ENCODE measurements around the gene DIPK2B. TPM values are rescaled to one million over a fixed set of nuclear protein-coding genes. Genes with fewer than 3 reads are reported as not detected.

The DIPK2B gene
- total and polyA plus RNA-seq, 7 donors, result 7.3 to 19.4 (median 14.0) TPM

DNA sequence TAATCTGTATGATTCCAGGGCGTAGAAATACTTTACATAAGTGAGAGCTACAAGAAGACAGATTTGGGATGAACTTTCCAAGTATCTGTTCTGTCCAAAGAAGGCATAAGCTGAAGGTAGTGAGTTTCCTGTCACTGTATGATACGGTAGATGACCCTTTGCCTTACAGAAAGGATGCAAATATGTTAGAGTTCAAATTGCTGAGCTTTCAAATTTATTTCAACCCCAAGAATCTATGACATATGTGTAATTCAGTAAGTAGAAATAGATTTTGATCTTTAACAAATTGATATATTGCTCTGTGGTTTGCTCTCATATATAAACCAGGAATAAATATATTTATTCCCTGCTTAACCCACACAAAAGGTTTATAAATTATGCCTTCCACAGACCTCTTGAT, 16.5 kb downstream of the DIPK2B start:
- ATAC-seq (no peak), DNase-seq (no peak)
- Histone ChIP-seq H3K4me3 (no peak overlapping the region), H3K27me3 (ENCODE audit: insufficient read depth in 3 of 3, low read length in 2 of 3) (no peaks in the 10 kb centered on the region), H3K4me1 (no peaks in the 10 kb centered on the region), H3K36me3 (ENCODE audit: insufficient read depth in 1 of 2, low read depth in 1 of 2) (no peaks in the 10 kb centered on the region), H3K9me3 (no peaks in the 10 kb centered on the region), H3K27ac (no peak overlapping the region)
- intact Hi-C loops (cut with DNase I), result loop anchor here in 1 of 2 donors (10.0 kb wide), 1 partner anchor 571 kb away; no protein-coding TSS in a partner anchor
- WGBS, 3 donors, result 81 to 86% (median 83%) methylated on average over 2 of the region's 2 CpGs
- TF ChIP-seq, protein P1, sequence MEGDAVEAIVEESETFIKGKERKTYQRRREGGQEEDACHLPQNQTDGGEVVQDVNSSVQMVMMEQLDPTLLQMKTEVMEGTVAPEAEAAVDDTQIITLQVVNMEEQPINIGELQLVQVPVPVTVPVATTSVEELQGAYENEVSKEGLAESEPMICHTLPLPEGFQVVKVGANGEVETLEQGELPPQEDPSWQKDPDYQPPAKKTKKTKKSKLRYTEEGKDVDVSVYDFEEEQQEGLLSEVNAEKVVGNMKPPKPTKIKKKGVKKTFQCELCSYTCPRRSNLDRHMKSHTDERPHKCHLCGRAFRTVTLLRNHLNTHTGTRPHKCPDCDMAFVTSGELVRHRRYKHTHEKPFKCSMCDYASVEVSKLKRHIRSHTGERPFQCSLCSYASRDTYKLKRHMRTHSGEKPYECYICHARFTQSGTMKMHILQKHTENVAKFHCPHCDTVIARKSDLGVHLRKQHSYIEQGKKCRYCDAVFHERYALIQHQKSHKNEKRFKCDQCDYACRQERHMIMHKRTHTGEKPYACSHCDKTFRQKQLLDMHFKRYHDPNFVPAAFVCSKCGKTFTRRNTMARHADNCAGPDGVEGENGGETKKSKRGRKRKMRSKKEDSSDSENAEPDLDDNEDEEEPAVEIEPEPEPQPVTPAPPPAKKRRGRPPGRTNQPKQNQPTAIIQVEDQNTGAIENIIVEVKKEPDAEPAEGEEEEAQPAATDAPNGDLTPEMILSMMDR (IDR thresholded peaks at IDR 0.05), result no peak

DNA sequence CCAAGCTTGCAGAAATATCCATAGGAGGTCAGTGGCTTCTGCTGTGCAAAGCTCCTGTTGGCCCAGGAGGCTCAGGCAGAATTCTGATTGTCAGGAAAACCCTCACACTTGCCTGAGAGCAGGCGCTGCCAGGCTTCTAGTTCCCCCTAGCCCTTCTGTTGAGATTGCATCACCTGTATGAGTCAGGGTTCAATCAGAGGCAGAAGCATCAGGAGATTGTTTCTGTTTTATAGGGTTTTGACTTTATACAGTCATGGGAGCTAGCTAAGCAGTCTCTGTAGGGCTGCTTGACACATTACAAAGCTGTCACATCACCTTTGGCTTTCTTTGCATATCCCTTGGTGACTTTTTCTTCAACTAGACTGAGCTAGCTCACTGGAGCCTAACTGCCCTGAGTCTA, 27.8 kb downstream of the DIPK2B start:
- H3K4me1 ChIP-seq, result no peaks in the 10 kb centered on the region
- WGBS, 3 donors, result 50 to 73% (median 69%) methylated on average over 1 of the region's 1 CpG
- no peaks in the 10 kb centered on the region for H3K36me3 ChIP-seq (ENCODE audit: insufficient read depth in 1 of 2, low read depth in 1 of 2)

DNA sequence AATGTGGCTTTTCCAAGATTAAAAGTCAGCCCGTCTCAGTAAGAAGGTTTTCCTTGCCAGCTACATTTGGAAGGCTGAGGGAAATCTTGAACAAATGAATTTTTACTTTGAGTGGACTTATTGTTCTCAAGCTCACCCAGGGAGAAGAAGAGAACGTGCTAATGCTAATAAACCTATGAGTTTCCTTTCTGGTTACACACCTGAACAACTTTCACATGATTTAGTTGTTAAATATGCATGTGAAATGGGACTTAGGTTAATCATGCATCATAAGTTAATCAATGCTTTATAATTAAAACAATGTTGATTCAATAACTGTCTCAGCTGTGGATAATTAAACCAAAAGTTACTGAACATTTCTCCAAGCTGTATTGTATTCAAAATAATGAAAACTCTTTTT, 33.9 kb downstream of the DIPK2B start:
- no peaks in the 10 kb centered on the region for H3K4me1 ChIP-seq
- DNase-seq, result no peak
- ATAC-seq, result no peak
- TF ChIP-seq, protein P1 (IDR thresholded peaks at IDR 0.05), result no peak
- H3K9me3 ChIP-seq, result no peaks in the 10 kb centered on the region
- intact Hi-C loops (cut with DNase I), result no loop called here
- no peak overlapping the region for H3K4me3 ChIP-seq
- H3K36me3 ChIP-seq (ENCODE audit: insufficient read depth in 1 of 2, low read depth in 1 of 2), result no peaks in the 10 kb centered on the region
- H3K27me3 ChIP-seq (ENCODE audit: insufficient read depth in 3 of 3, low read length in 2 of 3), result peaks cover 0 to 4% (median 0%) of the 10 kb centered on the region in 3 donors
- no peak overlapping the region for H3K27ac ChIP-seq
- WGBS, 3 donors, result 45 to 74% (median 58%) methylated on average over 2 of the region's 2 CpGs

More for the DNA sequence above, 27.8 kb downstream of the DIPK2B start:
- Histone ChIP-seq H3K9me3 (no peaks in the 10 kb centered on the region), H3K27ac (no peak overlapping the region), H3K27me3 (ENCODE audit: insufficient read depth in 3 of 3, low read length in 2 of 3) (peaks cover 0 to 4% (median 0%) of the 10 kb centered on the region in 3 donors), H3K4me3 (no peak overlapping the region)
- TF ChIP-seq, protein P1 (IDR thresholded peaks at IDR 0.05), result no peak
- no peak for ATAC-seq
- intact Hi-C loops (cut with DNase I), result no loop called here
- DNase-seq, result no peak

DNA sequence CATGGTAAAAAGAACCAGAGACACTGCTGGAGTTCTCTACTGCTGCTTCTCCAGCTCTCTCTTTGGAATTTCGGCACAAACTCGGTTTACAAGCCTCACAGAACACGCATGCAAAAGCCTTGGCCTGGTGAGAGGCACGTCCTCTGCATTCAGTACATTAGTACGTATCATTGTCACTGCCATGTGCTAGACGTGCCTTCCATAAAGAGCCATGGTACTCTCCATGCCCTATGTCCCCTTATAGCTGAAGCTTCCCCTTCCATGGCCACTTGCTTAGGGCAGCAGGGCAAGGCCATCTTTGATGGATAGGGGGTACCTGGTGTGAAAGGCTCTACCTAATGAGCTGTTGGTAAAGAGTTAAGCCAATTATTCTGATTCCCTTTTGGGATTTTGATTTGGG, 35.0 kb downstream of the DIPK2B start:
- TF ChIP-seq, protein P1 (IDR thresholded peaks at IDR 0.05), result no peak
- H3K36me3 ChIP-seq (ENCODE audit: insufficient read depth in 1 of 2, low read depth in 1 of 2), result no peaks in the 10 kb centered on the region
- no peak overlapping the region for H3K27ac ChIP-seq
- DNase-seq (no peak), ATAC-seq (no peak)
- H3K4me3 ChIP-seq, result no peak overlapping the region
- H3K27me3 ChIP-seq (ENCODE audit: insufficient read depth in 3 of 3, low read length in 2 of 3), result peaks cover 0 to 4% (median 0%) of the 10 kb centered on the region in 3 donors
- H3K4me1 ChIP-seq, result no peaks in the 10 kb centered on the region
- intact Hi-C loops (cut with DNase I), result no loop called here
- no peaks in the 10 kb centered on the region for H3K9me3 ChIP-seq
- 73 to 96% (median 93%) methylated on average over 6 of the region's 6 CpGs for whole genome bisulfite sequencing, 3 donors

DNA sequence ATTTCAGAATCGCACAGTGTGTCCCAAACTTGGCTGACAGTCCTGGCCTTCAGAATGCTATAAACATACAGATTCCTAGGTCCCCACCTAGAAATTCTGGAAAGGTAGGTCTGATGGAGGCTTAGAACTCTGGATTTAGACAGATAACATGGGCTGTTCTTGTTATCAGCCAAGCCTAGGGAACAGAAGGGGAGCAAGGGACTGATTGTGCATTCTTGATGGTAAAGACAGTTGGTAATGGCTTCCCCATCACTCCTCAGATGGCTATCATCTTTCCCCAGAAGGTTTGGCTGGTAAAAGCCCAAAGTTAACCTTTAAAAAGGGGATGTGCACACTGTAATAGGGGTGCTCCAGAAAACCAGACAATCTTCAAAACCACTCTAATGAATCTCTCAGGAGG, 35.7 kb downstream of the DIPK2B start:
- Histone ChIP-seq H3K9me3 (no peaks in the 10 kb centered on the region), H3K27me3 (ENCODE audit: insufficient read depth in 3 of 3, low read length in 2 of 3) (peaks cover 0 to 7% (median 0%) of the 10 kb centered on the region in 3 donors), H3K36me3 (ENCODE audit: insufficient read depth in 1 of 2, low read depth in 1 of 2) (no peaks in the 10 kb centered on the region), H3K4me1 (no peaks in the 10 kb centered on the region), H3K27ac (no peak overlapping the region), H3K4me3 (no peak overlapping the region)
- DNase-seq (no peak), ATAC-seq (no peak)
- intact Hi-C loops (cut with DNase I), result no loop called here
- TF ChIP-seq, protein P1 (IDR thresholded peaks at IDR 0.05), result no peak
- WGBS, 3 donors, result 93 to 100% (median 94%) methylated on average over 1 of the region's 1 CpG
